Liver (tissue), 9 donors: ENCODE data around the gene ENGASE. TPM values are rescaled to one million over a fixed set of nuclear protein-coding genes. Genes with fewer than 3 reads are reported as not detected.
A peak's percentile ranks its signal among the peaks of the same experiment; 100 is the strongest.
"Not testable (repeated sequence)": the region's sequence is repeated elsewhere in the genome, so short reads cannot be mapped to it uniquely, and the experiment has no call there.

Experiments used
- DNase-seq: peaks from one replicate; pipeline ENCODE4 v3.0.0-alpha.2; 2017; ENCODE audit warnings: low spot score
- H3K27ac ChIP-seq, 2 donors: one replicate each; pipeline ENCODE4 v1.7.0; 2013; ENCODE audit warnings: inconsistent platforms in 2 of 2, low read length in 2 of 2, control low read depth in 1 of 2, low read depth in 1 of 2, mild to moderate bottlenecking in 1 of 2
- H3K27me3 ChIP-seq, 4 donors: one replicate each; pipeline versions ENCODE4 v1.6.1 to v1.7.0; 2013; ENCODE audit warnings: low read length in 3 of 4, inconsistent platforms in 1 of 4, mild to moderate bottlenecking in 1 of 4, moderate library complexity in 1 of 4; ENCODE audit not compliant: control insufficient read depth in 4 of 4, insufficient read depth in 4 of 4
- H3K36me3 ChIP-seq, 4 donors: one replicate each; pipeline versions ENCODE4 v1.6.1 to v1.7.0; 2013; ENCODE audit warnings: low read length in 3 of 4, mild to moderate bottlenecking in 3 of 4, low read depth in 1 of 4, moderate library complexity in 1 of 4; ENCODE audit not compliant: control insufficient read depth in 4 of 4, insufficient read depth in 3 of 4
- H3K4me1 ChIP-seq, 4 donors: one replicate each; pipeline versions ENCODE4 v1.6.1 to v1.7.0; 2013; ENCODE audit warnings: low read length in 3 of 4, mild to moderate bottlenecking in 3 of 4, moderate library complexity in 1 of 4; ENCODE audit not compliant: control insufficient read depth in 4 of 4, insufficient read depth in 4 of 4
- H3K4me3 ChIP-seq, 3 donors: one replicate each; pipeline versions ENCODE4 v1.6.1 to v1.7.0; 2013; ENCODE audit warnings: low read length in 3 of 3, control low read depth in 1 of 3, low read depth in 1 of 3, mild to moderate bottlenecking in 1 of 3
- H3K9ac ChIP-seq, 2 donors: one replicate each; pipeline ENCODE4 v1.7.0; 2013; ENCODE audit warnings: low read length in 2 of 2, mild to moderate bottlenecking in 2 of 2, moderate library complexity in 2 of 2, control low read depth in 1 of 2, low read depth in 1 of 2
- H3K9me3 ChIP-seq, 4 donors: one replicate each; pipeline versions ENCODE4 v1.6.1 to v1.7.0; 2013; ENCODE audit warnings: low read length in 3 of 4; ENCODE audit not compliant: control insufficient read depth in 4 of 4
- ATF3 ChIP-seq: IDR thresholded peaks from 2 replicates; pipeline ENCODE4 v1.6.1; 2016; ENCODE audit warnings: antibody characterized with exemption
- JUND ChIP-seq, 2 donors: IDR thresholded peaks; 2 replicates each; pipeline ENCODE4 v1.6.1; 2016; ENCODE audit warnings: antibody characterized with exemption in 2 of 2
- MAX ChIP-seq: IDR thresholded peaks from 2 replicates; pipeline ENCODE4 v1.6.1; 2016; ENCODE audit warnings: antibody characterized with exemption
- NR2F2 ChIP-seq: IDR thresholded peaks from 2 replicates; pipeline ENCODE4 v1.6.1; 2016; ENCODE audit warnings: antibody characterized with exemption
- RAD21 ChIP-seq, 2 donors: IDR thresholded peaks; 2 replicates each; pipeline ENCODE4 v1.6.1; 2016; ENCODE audit warnings: antibody characterized with exemption in 2 of 2, mild to moderate bottlenecking in 2 of 2
- REST ChIP-seq: IDR thresholded peaks from 2 replicates; pipeline ENCODE4 v1.6.1; 2016; ENCODE audit warnings: antibody characterized with exemption, mild to moderate bottlenecking
- RXRA ChIP-seq, 2 donors: IDR thresholded peaks; 2 replicates each; pipeline ENCODE4 v1.6.1; 2017 to 2018; ENCODE audit warnings: antibody characterized with exemption in 2 of 2, mild to moderate bottlenecking in 1 of 2
- SP1 ChIP-seq: IDR thresholded peaks from 2 replicates; pipeline ENCODE4 v1.6.1; 2018; ENCODE audit warnings: antibody characterized with exemption, mild to moderate bottlenecking
- YY1 ChIP-seq: IDR thresholded peaks from 2 replicates; pipeline ENCODE4 v1.6.1; 2016; ENCODE audit warnings: antibody characterized with exemption, mild to moderate bottlenecking
- ZBTB33 ChIP-seq: IDR thresholded peaks from 2 replicates; pipeline ENCODE4 v1.6.1; 2016; ENCODE audit warnings: antibody characterized with exemption
- WGBS: extraction: QIAGEN DNeasy Blood & Tissue Kit; methylation state at CpG from one replicate; pipeline ENCODE4 v1.1.7; 2013; 5-methylcytosine and 5-hydroxymethylcytosine counted together
- polyA plus RNA-seq, 2 donors: library from polyadenylated mRNA; stranded (reverse) in 1 of 2; unstranded in 1 of 2; fragments of 200-250 nt in 1 of 2; fragments of >200 nt in 1 of 2; fragmentation: Nextera tagmentation in 1 of 2; extraction: Ambion mirVana in 1 of 2; gene quantifications; one replicate each; pipeline versions ENCODE4 v1.2.1 to v1.2.3, GENCODE V29; 2013 to 2015
- total RNA-seq, 2 donors: library from RNA; depleted of rRNA; stranded (reverse); fragments of >200 nt; gene quantifications; one replicate each; pipeline ENCODE4 v1.2.3, GENCODE V29; 2014
- donor health status: healthy.
- donor health status: healthy.
- donor health status: healthy.
- donor health status: healthy.
- donor health status: healthy.

Gene ENGASE
- total and polyA plus RNA-seq, 4 donors, result 5.2 to 33.6 (median 7.8) TPM

GRCh38 chr17:79074121-79074648 is 439 bp upstream of the ENGASE start:
- not testable (repeated sequence) for H3K9me3 ChIP-seq, H3K27ac ChIP-seq, H3K36me3 ChIP-seq, H3K27me3 ChIP-seq, H3K9ac ChIP-seq, DNase-seq
- TF ChIP-seq YY1, result peak; percentile 70
- Histone ChIP-seq H3K4me3 (peak overlapping the region in 1 of 3 donors; percentile 45), H3K4me1 (peaks cover 5 to 12% (median 7%) of the 10 kb centered on the region in 4 donors)
- WGBS, result 69% methylated on average over 22 of the region's 22 CpGs

GRCh38 chr17:79075446-79075750 is 774 bp downstream of the ENGASE start:
- H3K9me3 ChIP-seq, result no peaks in the 10 kb centered on the region
- no peak for TF ChIP-seq SP1
- peak overlapping the region; percentile 65 to 73 for H3K27ac ChIP-seq
- peak overlapping the region; percentile 77 to 84 (median 81) for H3K4me3 ChIP-seq
- no peak for DNase-seq
- WGBS, result 29% methylated on average over 6 of the region's 6 CpGs
- H3K9ac ChIP-seq, result peak overlapping the region; percentile 62 to 80
- H3K36me3 ChIP-seq, result peaks cover 0 to 16% (median 13%) of the 10 kb centered on the region in 4 donors
- no peaks in the 10 kb centered on the region for H3K27me3 ChIP-seq
- H3K4me1 ChIP-seq, result peaks cover 5 to 12% (median 7%) of the 10 kb centered on the region in 4 donors

GRCh38 chr17:79075861-79076406 is 1.3 kb downstream of the ENGASE start:
- Histone ChIP-seq H3K9ac (peak overlapping the region in 1 of 2 donors; percentile 62), H3K36me3 (peaks cover 0 to 21% (median 15%) of the 10 kb centered on the region in 4 donors), H3K4me3 (peak overlapping the region in 1 of 3 donors; percentile 81), H3K4me1 (peaks cover 5 to 12% (median 7%) of the 10 kb centered on the region in 4 donors), H3K27ac (no peak overlapping the region), H3K27me3 (no peaks in the 10 kb centered on the region), H3K9me3 (no peaks in the 10 kb centered on the region)
- no peak for TF ChIP-seq RAD21 (IDR thresholded peaks at IDR 0.05)
- no peak for TF ChIP-seq YY1
- TF ChIP-seq RXRA (IDR thresholded peaks at IDR 0.05), result no peak
- no peak for TF ChIP-seq ZBTB33
- TF ChIP-seq ATF3, result no peak
- TF ChIP-seq REST, result no peak
- no peak for TF ChIP-seq JUND (IDR thresholded peaks at IDR 0.05)
- no peak for TF ChIP-seq MAX
- TF ChIP-seq NR2F2, result no peak
- DNase-seq, result no peak
- WGBS, result 85% methylated on average over 9 of the region's 9 CpGs
